Inflammatory macrophage treated with lipopolysaccharide for 1 hour (primary cell): ENCODE results near the gene ELP4.
A peak's percentile ranks its signal among the peaks of the same experiment; 100 is the strongest.

Experiments
- DNase-seq, 2 donors: peaks; one replicate each; pipeline ENCODE4 v3.0.0-alpha.2; 2020 to 2022

The ELP4 gene

GRCh38 chr11:31814176-31814868 lies 304.8 kb downstream of the ELP4 start:
- no peak for DNase-seq

GRCh38 chr11:31815711-31816467 lies 306.3 kb downstream of the ELP4 start:
- no peak for DNase-seq

- no peak for DNase-seq
Observed at GRCh38 chr11:31816468-31817053, 307.0 kb downstream of the ELP4 start.

GRCh38 chr11:31817054-31817620 lies 307.6 kb downstream of the ELP4 start:
- no peak for DNase-seq

- no peak for DNase-seq
Observed at GRCh38 chr11:31817621-31818424, 308.3 kb downstream of the ELP4 start.

GRCh38 chr11:31818425-31818755 lies 308.8 kb downstream of the ELP4 start:
- DNase-seq, result no peak

GRCh38 chr11:31818874-31819331 lies 309.3 kb downstream of the ELP4 start:
- DNase-seq, result no peak

GRCh38 chr11:31819621-31820437 lies 310.3 kb downstream of the ELP4 start:
- no peak for DNase-seq

- DNase-seq, result peak; percentile 22 to 34
Observed at GRCh38 chr11:31820438-31820818, 310.9 kb downstream of the ELP4 start.

- no peak for DNase-seq
Observed at GRCh38 chr11:31821235-31821764, 311.7 kb downstream of the ELP4 start.

GRCh38 chr11:31821766-31822165 lies 312.2 kb downstream of the ELP4 start:
- no peak for DNase-seq

- no peak for DNase-seq
Observed at GRCh38 chr11:31822175-31822926, 312.8 kb downstream of the ELP4 start.

GRCh38 chr11:31822927-31823643 lies 313.5 kb downstream of the ELP4 start:
- no peak for DNase-seq

- no peak for DNase-seq
Observed at GRCh38 chr11:31823644-31824331, 314.2 kb downstream of the ELP4 start.

- no peak for DNase-seq
Observed at GRCh38 chr11:31824332-31824878, 314.8 kb downstream of the ELP4 start.

- DNase-seq, result no peak
Observed at GRCh38 chr11:31824879-31825837, 315.6 kb downstream of the ELP4 start.

GRCh38 chr11:31825838-31826484 lies 316.4 kb downstream of the ELP4 start:
- DNase-seq, result no peak
